Prostate gland (tissue), 2 donors: ENCODE data around the gene SMIM7. TPM values are rescaled to one million over a fixed set of nuclear protein-coding genes. Genes with fewer than 3 reads are reported as not detected.

Experiments used
- DNase-seq: peaks from one replicate; pipeline ENCODE4 v3.0.0-alpha.2; 2019; ENCODE audit warnings: low spot score
- H3K27ac ChIP-seq, 2 donors: fragments of 200-600 bp; sonication (generic); 2 replicates each; pipeline ENCODE4 v1.5.1; 2017 to 2019
- H3K27me3 ChIP-seq: fragments of 200-600 bp; sonication (generic); replicated peaks from 2 replicates; pipeline ENCODE4 v1.5.1; 2019; ENCODE audit not compliant: insufficient read depth
- H3K36me3 ChIP-seq, 2 donors: fragments of 200-600 bp; sonication (generic); 1 replicate in 1 of 2; 2 replicates in 1 of 2; pipeline versions ENCODE4 v1.5.1 to v1.8.1; 2017 to 2019
- H3K4me1 ChIP-seq: fragments of 200-600 bp; sonication (generic); replicated peaks from 2 replicates; pipeline ENCODE4 v1.5.1; 2019
- H3K4me3 ChIP-seq, 2 donors: fragments of 200-600 bp; sonication (generic); 2 replicates each; pipeline ENCODE4 v1.5.1; 2017 to 2019
- H3K9me3 ChIP-seq: fragments of 200-600 bp; sonication (generic); 2 replicates; pipeline ENCODE4 v1.5.1; 2017
- POLR2A ChIP-seq: fragments of 450-650 bp; IDR thresholded peaks from one replicate; pipeline ENCODE4 v1.6.1; 2016; ENCODE audit warnings: antibody characterized with exemption, mild to moderate bottlenecking
- POLR2AphosphoS5 ChIP-seq: sonication (generic); formaldehyde crosslinking; IDR thresholded peaks from one replicate; pipeline ENCODE4 v1.6.1; 2017; ENCODE audit warnings: antibody characterized with exemption
- WGBS: methylation state at CpG from one replicate; pipeline ENCODE4 v1.1.5; 2018; 5-methylcytosine and 5-hydroxymethylcytosine counted together
- intact Hi-C: fragments of 100-400 bp; cut with DNase I; formaldehyde crosslinking; loops from one replicate; pipeline ENCODE4 v1.14.2; 2022
- total RNA-seq, 2 donors: library from RNA; depleted of rRNA; stranded (reverse); fragments of >200 nt; gene quantifications; one replicate each; pipeline ENCODE4 v1.1.0, GENCODE V29; 2016
- TF ChIP-seq, protein P1 (sequence below), 4 experiments: fragments of 200-600 bp in 2 of 4; fragments of 450-650 bp in 2 of 4; sonication (generic) in 2 of 4; IDR thresholded peaks; 1 replicate in 3 of 4; 2 replicates in 1 of 4; pipeline ENCODE4 v1.5.1; 2016 to 2019; ENCODE audit warnings: antibody characterized with exemption in 4 of 4, mild to moderate bottlenecking in 2 of 4, moderate library complexity in 2 of 4

The SMIM7 gene
- total RNA-seq, 2 donors from 2014 or later: 146 to 171 TPM

DNA sequence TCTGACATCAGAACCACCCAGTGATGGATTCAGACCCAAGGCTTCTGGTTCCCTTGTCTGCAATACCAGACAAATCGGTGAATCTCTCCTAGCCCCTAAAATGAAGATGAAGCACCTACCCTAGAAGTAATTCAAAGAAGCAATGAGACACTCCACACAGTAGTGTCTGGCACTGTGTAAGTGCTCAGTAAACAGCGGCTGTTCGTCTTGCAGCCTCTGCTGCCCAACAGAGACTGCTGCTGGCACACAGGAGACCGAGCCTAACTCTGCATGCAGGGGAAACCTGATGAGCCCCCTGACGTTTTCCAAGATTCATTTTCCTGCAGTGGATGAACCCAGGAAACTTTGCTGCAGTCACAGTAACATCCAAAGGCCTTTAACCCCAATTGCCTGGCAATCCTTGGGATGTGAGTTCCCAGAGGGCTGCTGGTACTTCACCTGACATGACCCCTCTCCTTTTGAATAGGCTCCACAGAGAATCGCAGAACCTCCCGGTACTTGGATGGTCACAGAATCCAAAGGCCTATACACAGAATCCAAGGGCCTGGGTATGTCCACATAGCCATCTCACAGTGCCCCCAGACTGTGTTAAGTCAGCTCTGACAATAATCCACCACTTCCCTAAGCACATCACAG is 38.7 kb downstream of the SMIM7 start:
- no peak for DNase-seq
- H3K4me1 ChIP-seq: peaks cover 3% of the 10 kb centered on the region
- TF ChIP-seq POLR2A (no peak), POLR2AphosphoS5 (no peak)
- TF ChIP-seq, protein P1, sequence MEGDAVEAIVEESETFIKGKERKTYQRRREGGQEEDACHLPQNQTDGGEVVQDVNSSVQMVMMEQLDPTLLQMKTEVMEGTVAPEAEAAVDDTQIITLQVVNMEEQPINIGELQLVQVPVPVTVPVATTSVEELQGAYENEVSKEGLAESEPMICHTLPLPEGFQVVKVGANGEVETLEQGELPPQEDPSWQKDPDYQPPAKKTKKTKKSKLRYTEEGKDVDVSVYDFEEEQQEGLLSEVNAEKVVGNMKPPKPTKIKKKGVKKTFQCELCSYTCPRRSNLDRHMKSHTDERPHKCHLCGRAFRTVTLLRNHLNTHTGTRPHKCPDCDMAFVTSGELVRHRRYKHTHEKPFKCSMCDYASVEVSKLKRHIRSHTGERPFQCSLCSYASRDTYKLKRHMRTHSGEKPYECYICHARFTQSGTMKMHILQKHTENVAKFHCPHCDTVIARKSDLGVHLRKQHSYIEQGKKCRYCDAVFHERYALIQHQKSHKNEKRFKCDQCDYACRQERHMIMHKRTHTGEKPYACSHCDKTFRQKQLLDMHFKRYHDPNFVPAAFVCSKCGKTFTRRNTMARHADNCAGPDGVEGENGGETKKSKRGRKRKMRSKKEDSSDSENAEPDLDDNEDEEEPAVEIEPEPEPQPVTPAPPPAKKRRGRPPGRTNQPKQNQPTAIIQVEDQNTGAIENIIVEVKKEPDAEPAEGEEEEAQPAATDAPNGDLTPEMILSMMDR (IDR thresholded peaks at IDR 0.05): no peak
- no peaks in the 10 kb centered on the region for H3K27me3 ChIP-seq
- H3K4me3 ChIP-seq: no peak overlapping the region
- 80% methylated on average over 7 of the region's 7 CpGs for WGBS
- H3K27ac ChIP-seq: no peak overlapping the region
- intact Hi-C loops: no loop called here
- H3K36me3 ChIP-seq: no peaks in the 10 kb centered on the region
- H3K9me3 ChIP-seq: no peaks in the 10 kb centered on the region

DNA sequence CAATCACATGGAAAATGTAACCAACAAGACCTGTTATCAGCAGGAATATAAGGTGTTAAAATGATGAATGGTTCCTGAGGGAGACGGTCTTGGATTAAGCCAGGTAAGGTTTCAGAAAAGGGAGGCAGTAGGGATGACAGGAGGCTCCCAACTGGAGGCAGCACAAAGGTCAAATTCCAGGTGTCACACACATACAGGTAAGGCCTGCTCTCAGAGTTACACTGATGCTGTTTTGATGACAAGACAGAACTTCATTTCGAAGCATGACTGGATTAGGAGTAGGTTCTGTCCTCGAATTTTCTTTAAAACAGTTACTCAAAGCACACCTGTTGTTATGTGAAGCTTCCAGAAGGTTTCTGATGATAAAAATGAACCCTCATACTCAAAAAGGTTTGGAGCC is 39.4 kb downstream of the SMIM7 start:
- intact Hi-C loops: no loop called here
- H3K36me3 ChIP-seq: no peaks in the 10 kb centered on the region
- no peaks in the 10 kb centered on the region for H3K27me3 ChIP-seq
- H3K4me1 ChIP-seq: peaks cover 3% of the 10 kb centered on the region
- 65% methylated on average over 3 of the region's 3 CpGs for WGBS
- H3K9me3 ChIP-seq: no peaks in the 10 kb centered on the region
- TF ChIP-seq POLR2A (no peak), POLR2AphosphoS5 (no peak)
- TF ChIP-seq, protein P1 (IDR thresholded peaks at IDR 0.05): no peak
- no peak for DNase-seq
- no peak overlapping the region for H3K4me3 ChIP-seq
- H3K27ac ChIP-seq: no peak overlapping the region

DNA sequence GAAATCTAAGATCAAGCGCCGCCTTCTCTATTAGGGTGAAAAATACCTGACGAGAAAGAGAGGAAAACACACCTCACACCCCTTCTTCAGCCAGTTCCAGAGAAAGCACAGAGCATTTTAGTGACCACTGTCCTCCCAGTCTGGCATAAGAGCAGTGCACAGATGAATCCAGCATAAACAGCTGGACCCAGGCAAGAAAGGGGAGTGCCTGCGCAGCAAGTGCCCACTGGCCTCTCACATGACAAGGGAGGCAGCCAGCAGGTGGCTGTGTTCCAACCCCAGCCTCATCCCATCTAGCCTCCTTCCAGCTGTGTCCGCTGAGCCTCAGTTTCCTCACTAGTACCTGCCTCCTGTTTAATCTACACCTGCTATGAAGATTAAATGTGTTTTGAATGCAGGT is 39.9 kb downstream of the SMIM7 start:
- Histone ChIP-seq H3K4me3 (no peak overlapping the region), H3K9me3 (no peaks in the 10 kb centered on the region), H3K4me1 (peaks cover 3% of the 10 kb centered on the region), H3K27ac (no peak overlapping the region), H3K36me3 (no peaks in the 10 kb centered on the region), H3K27me3 (no peaks in the 10 kb centered on the region)
- no peak for DNase-seq
- 72% methylated on average over 5 of the region's 5 CpGs for WGBS
- TF ChIP-seq POLR2A (no peak), POLR2AphosphoS5 (no peak)
- TF ChIP-seq, protein P1 (IDR thresholded peaks at IDR 0.05): no peak
- intact Hi-C loops: no loop called here

DNA sequence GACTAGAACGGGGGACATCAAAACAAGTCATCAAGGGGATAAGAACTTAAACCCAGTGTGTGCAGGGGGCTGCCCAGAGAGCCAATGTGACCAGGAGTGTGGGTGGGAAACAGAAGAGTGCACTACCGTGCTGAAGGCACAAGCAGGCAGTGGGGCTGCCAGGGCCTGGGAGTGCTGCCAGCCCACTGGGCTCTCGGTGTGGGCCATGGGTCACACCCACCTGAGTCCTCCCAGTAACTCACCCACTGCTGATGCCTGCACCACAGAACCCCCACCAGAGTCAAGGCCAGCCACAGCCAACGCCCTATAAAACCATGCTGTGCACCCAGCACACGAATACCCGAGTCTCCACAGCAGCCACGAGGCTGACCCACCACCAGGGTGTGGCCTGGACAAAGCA is 40.5 kb downstream of the SMIM7 start:
- no peak overlapping the region for H3K4me3 ChIP-seq
- H3K9me3 ChIP-seq: no peaks in the 10 kb centered on the region
- H3K36me3 ChIP-seq: no peaks in the 10 kb centered on the region
- no peak for TF ChIP-seq POLR2AphosphoS5
- TF ChIP-seq, protein P1 (IDR thresholded peaks at IDR 0.05): no peak
- TF ChIP-seq POLR2A: no peak
- no peak for DNase-seq
- peaks cover 3% of the 10 kb centered on the region for H3K4me1 ChIP-seq
- H3K27me3 ChIP-seq: no peaks in the 10 kb centered on the region
- intact Hi-C loops: no loop called here
- WGBS: 41% methylated on average over 6 of the region's 7 CpGs
- no peak overlapping the region for H3K27ac ChIP-seq

DNA sequence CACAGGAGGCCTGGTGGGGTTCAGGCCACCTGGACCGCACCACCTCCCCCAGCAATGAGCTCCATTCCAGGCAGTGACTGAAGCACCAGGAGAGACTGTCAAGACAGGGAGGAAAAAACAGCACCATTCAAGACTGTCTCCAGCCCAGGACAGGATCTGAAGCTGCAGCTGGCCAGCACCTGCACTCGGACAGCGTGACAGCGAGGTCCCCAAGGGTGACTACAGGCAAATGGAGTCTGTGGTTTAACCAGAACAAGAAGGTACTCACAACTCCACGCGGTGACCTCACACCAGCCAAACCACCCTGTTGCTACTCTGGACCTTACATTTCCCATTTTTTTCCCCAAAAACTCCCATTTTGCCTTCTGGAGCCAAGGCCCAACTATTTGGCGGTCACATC is 41.7 kb downstream of the SMIM7 start:
- 96% methylated on average over 7 of the region's 7 CpGs for whole genome bisulfite sequencing
- H3K4me1 ChIP-seq: peaks cover 7% of the 10 kb centered on the region
- DNase-seq: no peak
- H3K36me3 ChIP-seq: no peaks in the 10 kb centered on the region
- H3K9me3 ChIP-seq: no peaks in the 10 kb centered on the region
- no peak overlapping the region for H3K27ac ChIP-seq
- H3K4me3 ChIP-seq: no peak overlapping the region
- TF ChIP-seq, protein P1 (IDR thresholded peaks at IDR 0.05): no peak
- TF ChIP-seq POLR2AphosphoS5 (no peak), POLR2A (no peak)
- intact Hi-C loops: no loop called here
- no peaks in the 10 kb centered on the region for H3K27me3 ChIP-seq
